ENCODE results near the gene TSPY3.
"Not testable (repeated sequence)": the region's sequence is repeated elsewhere in the genome, so short reads cannot be mapped to it uniquely, and the experiment has no call there.

TSPY3 gene, protein sequence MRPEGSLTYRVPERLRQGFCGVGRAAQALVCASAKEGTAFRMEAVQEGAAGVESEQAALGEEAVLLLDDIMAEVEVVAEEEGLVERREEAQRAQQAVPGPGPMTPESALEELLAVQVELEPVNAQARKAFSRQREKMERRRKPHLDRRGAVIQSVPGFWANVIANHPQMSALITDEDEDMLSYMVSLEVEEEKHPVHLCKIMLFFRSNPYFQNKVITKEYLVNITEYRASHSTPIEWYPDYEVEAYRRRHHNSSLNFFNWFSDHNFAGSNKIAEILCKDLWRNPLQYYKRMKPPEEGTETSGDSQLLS

GRCh38 chrY:9398121-9398520 lies at the start of gene TSPY3:
Gene TSPY3 (plus strand): TSS chrY:9398421. CDS start chrY:9398467, 46 bp downstream.
- DNase-seq (ENCODE audit: low spot score), result not testable (repeated sequence)

GRCh38 chrY:9357497-9357896 lies 40.7 kb upstream of the TSPY3 start, which contains the start of gene TSPY8:
Gene TSPY8 (plus strand): TSS chrY:9357797. CDS start chrY:9357843, 46 bp downstream.
- not testable (repeated sequence) for DNase-seq (ENCODE audit: low spot score)

GRCh38 chrY:9396527-9396926 lies 1.7 kb upstream of the TSPY3 start:
- not testable (repeated sequence) for DNase-seq (ENCODE audit: low spot score)
